AG09309 (cell line): ENCODE measurements around the gene FAM53A.

ENCODE experiments used
- DNase-seq: peaks from one replicate; pipeline ENCODE4 v3.0.0-alpha.2; 2010; ENCODE audit warnings: low read depth
- H3K4me3 ChIP-seq: 2 replicates; pipeline ENCODE4 v1.5.1; 2011; ENCODE audit warnings: mild to moderate bottlenecking, low read depth, low read length, moderate library complexity; ENCODE audit not compliant: control insufficient read depth
- CTCF ChIP-seq: IDR thresholded peaks from 2 replicates; pipeline ENCODE4 v1.5.1; 2011; ENCODE audit warnings: mild to moderate bottlenecking, low read depth, low read length, inconsistent platforms; ENCODE audit not compliant: insufficient read depth, control insufficient read depth; ENCODE audit errors: missing control alignments

The FAM53A gene

DNA sequence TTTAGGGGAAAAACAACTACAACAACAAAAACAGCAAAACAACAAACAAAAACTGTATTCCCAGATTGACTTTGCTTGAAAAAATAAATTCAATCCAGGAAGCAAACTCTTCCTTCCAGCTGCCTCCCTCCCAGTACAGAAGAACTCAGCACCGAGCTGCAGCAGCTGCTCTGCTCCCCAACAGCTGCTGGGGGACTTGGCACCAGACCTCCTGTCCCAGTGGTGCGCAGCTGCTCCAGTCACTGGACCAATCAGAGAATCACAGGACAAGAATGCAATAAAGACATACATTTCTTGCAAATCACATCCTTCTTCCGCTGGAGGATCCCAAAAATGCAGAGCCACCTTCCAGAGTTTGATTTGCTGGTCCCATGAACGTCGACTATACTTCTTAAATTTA is 11.8 kb upstream of the FAM53A start:
- DNase-seq: no peak
- no peak for TF ChIP-seq CTCF
- H3K4me3 ChIP-seq: no peak overlapping the region

GRCh38 chr4:1693131-1693896 is 9.2 kb upstream of the FAM53A start:
- H3K4me3 ChIP-seq: no peak overlapping the region
- DNase-seq: no peak
- TF ChIP-seq CTCF: peak; percentile 91

DNA sequence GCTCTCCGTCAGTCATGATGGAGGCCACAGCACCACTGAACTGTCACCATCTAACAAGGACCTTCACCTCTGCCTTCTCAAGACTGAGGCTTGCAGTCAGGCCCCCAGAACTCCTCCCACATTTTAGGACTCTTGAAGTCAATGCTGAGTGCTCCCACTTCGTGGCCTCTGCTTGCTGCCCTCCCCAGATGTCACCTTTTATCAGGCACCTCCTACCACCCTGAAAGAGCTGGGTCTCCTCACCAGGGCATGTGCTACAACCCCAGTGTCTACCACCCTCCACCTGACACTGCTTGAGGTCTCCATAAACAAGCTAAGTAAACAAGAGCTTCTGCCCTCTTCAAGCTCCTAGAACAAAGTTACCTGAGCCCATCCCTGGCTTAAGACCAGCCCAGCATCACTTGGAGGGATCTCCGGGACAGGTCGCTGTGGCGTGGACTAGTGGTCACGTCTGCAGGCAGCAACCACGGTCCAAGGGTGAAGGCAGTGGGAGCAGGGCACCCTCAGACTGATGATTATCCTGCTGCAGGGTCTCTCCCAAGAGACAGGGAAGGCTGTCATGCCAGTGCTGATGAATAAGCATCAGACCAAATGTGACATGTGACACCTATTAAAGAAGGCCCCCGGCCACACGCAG is 7.7 kb upstream of the FAM53A start:
- H3K4me3 ChIP-seq: no peak overlapping the region
- TF ChIP-seq CTCF: no peak
- DNase-seq: no peak

GRCh38 chr4:1690698-1691097 is 6.6 kb upstream of the FAM53A start:
- H3K4me3 ChIP-seq: no peak overlapping the region
- TF ChIP-seq CTCF: no peak
- no peak for DNase-seq

- no peak for TF ChIP-seq CTCF
- no peak for DNase-seq
- H3K4me3 ChIP-seq: no peak overlapping the region
These were observed 2.4 kb upstream of the FAM53A start for GRCh38 chr4:1686440-1687036.

DNA sequence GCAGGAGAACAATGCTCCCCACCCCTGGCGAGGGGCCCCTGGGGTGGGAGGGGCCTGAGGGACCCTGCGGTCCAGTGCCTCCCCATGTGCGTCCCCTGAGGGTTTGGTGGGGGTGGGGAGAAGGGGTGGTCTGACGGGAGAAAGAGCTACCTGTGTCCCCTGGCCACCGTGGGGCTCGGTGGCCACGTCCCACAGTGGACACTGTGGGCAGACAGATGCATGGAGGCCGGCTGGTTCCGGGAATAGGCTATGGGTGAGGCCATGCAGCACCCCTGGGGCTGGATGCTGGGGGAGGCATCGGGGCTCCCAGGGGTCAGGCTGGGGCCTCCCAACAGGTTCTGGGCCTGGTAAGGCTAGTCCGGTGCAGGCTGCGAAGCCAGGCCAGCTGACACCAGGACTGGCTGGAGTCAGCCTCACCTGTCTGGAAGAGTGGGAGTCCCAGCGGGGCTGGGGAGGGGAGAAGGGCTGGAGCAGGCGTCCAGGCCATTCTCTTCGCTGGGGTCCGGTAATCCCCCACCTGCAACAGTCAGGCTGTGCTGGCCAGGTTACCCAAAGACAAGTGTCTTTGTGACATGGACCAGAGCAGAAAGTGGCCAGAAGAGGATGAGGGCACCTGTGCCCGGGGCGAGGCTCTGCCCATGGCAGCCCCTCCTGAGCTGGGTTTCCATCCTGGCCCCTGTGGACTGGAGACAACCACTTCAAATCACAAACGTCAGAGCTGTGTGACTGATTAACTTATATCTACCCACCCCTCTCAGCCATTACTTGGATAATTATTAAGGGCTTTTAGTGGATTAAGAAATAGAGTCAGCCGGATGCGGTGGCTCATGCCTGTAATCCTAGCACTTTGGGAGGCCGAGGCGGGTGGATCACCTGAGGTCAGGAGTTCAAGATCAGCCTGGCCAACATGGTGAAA is 1.4 kb upstream of the FAM53A start:
- TF ChIP-seq CTCF: no peak
- H3K4me3 ChIP-seq: no peak overlapping the region
- DNase-seq: no peak
